Hepatocyte (in vitro differentiated cells): ENCODE measurements around the gene NAXD. TPM values are rescaled to one million over a fixed set of nuclear protein-coding genes. Genes with fewer than 3 reads are reported as not detected.
"Not testable (repeated sequence)": the region's sequence is repeated elsewhere in the genome, so short reads cannot be mapped to it uniquely, and the experiment has no call there.

ENCODE experiments used
- DNase-seq: peaks from one replicate; pipeline ENCODE4 v3.0.0-alpha.2; 2016; ENCODE audit warnings: low spot score
- H2AFZ ChIP-seq: fragments of 200-600 bp; sonication (generic); 2 replicates; pipeline ENCODE4 v1.6.0; 2016; ENCODE audit warnings: antibody characterized with exemption, mild to moderate bottlenecking
- H3K27ac ChIP-seq: fragments of 200-600 bp; sonication (generic); 2 replicates; pipeline ENCODE4 v1.5.1; 2016; ENCODE audit warnings: mild to moderate bottlenecking
- H3K27me3 ChIP-seq: fragments of 200-600 bp; sonication (generic); 2 replicates; pipeline ENCODE4 v1.6.1; 2016
- H3K36me3 ChIP-seq: fragments of 200-600 bp; sonication (generic); replicated peaks from 2 replicates; pipeline ENCODE4 v1.5.1; 2016; ENCODE audit warnings: low read depth; ENCODE audit not compliant: insufficient read depth
- H3K4me1 ChIP-seq: fragments of 200-600 bp; sonication (generic); 2 replicates; pipeline ENCODE4 v1.5.1; 2016; ENCODE audit warnings: mild to moderate bottlenecking, moderate library complexity; ENCODE audit not compliant: insufficient read depth
- H3K4me2 ChIP-seq: fragments of 200-600 bp; sonication (generic); 2 replicates; pipeline ENCODE4 v1.6.0; 2016
- H3K4me3 ChIP-seq: fragments of 200-600 bp; sonication (generic); 2 replicates; pipeline ENCODE4 v1.5.1; 2016; ENCODE audit warnings: mild to moderate bottlenecking
- H3K79me2 ChIP-seq: fragments of 200-600 bp; sonication (generic); 2 replicates; pipeline ENCODE4 v1.6.0; 2017; ENCODE audit warnings: mild to moderate bottlenecking
- H3K9me2 ChIP-seq: fragments of 200-600 bp; sonication (generic); replicated peaks from 2 replicates; pipeline ENCODE4 v1.6.0; 2017; ENCODE audit warnings: mild to moderate bottlenecking; ENCODE audit not compliant: insufficient read depth
- H3K9me3 ChIP-seq: fragments of 200-600 bp; sonication (generic); 2 replicates; pipeline ENCODE4 v1.5.1; 2016; ENCODE audit warnings: low read depth, mild to moderate bottlenecking
- H4K20me1 ChIP-seq: fragments of 200-600 bp; sonication (generic); 2 replicates; pipeline ENCODE4 v1.6.0; 2016; ENCODE audit warnings: mild to moderate bottlenecking; ENCODE audit not compliant: insufficient read depth, poor library complexity, severe bottlenecking
- EZH2 ChIP-seq: fragments of 200-600 bp; sonication (generic); IDR thresholded peaks from 2 replicates; pipeline ENCODE4 v1.6.1; 2016; ENCODE audit warnings: antibody characterized with exemption, mild to moderate bottlenecking, borderline replicate concordance
- EZH2phosphoT487 ChIP-seq: fragments of 200-600 bp; sonication (generic); IDR thresholded peaks from one replicate; pipeline ENCODE4 v1.6.1; 2018; ENCODE audit warnings: antibody characterized with exemption, mild to moderate bottlenecking, low read depth, moderate library complexity; ENCODE audit not compliant: unreplicated experiment, severe bottlenecking
- WGBS: methylation state at CpG from one replicate; pipeline ENCODE4 v1.1.6; 2016; ENCODE audit warnings: low lambda C conversion rate; ENCODE audit errors: missing lambda C conversion rate; 5-methylcytosine and 5-hydroxymethylcytosine counted together
- polyA plus RNA-seq: library from polyadenylated mRNA; unstranded; fragments of >200 nt; fragmentation: Nextera tagmentation; extraction: Ambion mirVana; gene quantifications from 2 replicates; pipeline ENCODE4 v1.2.1, GENCODE V29; 2016
- total RNA-seq: library from RNA; depleted of rRNA; stranded (reverse); fragments of >200 nt; gene quantifications from 2 replicates; pipeline ENCODE4 v1.2.3, GENCODE V29; 2014
- TF ChIP-seq, protein P1 (sequence below): fragments of 200-600 bp; sonication (generic); IDR thresholded peaks from 2 replicates; pipeline ENCODE4 v1.5.1; 2016; ENCODE audit warnings: antibody characterized with exemption, mild to moderate bottlenecking; ENCODE audit not compliant: poor library complexity

The NAXD gene
- total and polyA plus RNA-seq, 2 experiments from 2014 or later: 30.9 to 34.5 TPM

DNA sequence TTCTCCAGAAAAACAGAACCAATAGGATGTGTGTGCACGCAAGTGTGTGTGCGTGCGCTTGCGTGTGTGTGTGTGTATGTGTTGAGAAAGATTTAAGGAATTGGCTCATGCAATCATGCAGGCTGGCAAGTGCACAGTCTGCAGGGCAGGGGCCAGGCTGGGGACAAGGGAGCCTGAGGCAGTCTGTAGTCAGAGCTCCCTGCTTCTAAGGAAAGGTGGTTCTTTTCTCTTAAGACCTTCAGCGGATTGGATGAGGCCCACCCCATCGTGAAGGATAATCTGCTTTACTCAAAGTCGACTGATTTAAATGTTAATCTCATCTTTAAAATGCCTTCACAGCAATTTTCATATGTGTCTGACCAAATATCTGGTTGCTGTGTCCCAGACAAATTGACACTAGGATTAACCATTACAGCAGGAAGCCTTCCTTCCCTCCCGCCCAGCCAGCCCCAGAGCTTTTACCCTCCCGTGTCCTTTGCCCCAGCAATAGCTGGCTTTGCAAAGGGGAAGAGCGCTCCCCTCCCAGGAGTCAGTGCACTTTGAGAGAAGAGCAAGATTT is 15.0 kb upstream of the NAXD start:
- H3K4me2 ChIP-seq: peak overlapping the region; percentile 61
- H3K36me3 ChIP-seq: no peaks in the 10 kb centered on the region
- H2AFZ ChIP-seq: peak overlapping the region; percentile 26
- no peaks in the 10 kb centered on the region for H4K20me1 ChIP-seq
- H3K27ac ChIP-seq: peak overlapping the region; percentile 34
- H3K79me2 ChIP-seq: no peaks in the 10 kb centered on the region
- TF ChIP-seq, protein P1, sequence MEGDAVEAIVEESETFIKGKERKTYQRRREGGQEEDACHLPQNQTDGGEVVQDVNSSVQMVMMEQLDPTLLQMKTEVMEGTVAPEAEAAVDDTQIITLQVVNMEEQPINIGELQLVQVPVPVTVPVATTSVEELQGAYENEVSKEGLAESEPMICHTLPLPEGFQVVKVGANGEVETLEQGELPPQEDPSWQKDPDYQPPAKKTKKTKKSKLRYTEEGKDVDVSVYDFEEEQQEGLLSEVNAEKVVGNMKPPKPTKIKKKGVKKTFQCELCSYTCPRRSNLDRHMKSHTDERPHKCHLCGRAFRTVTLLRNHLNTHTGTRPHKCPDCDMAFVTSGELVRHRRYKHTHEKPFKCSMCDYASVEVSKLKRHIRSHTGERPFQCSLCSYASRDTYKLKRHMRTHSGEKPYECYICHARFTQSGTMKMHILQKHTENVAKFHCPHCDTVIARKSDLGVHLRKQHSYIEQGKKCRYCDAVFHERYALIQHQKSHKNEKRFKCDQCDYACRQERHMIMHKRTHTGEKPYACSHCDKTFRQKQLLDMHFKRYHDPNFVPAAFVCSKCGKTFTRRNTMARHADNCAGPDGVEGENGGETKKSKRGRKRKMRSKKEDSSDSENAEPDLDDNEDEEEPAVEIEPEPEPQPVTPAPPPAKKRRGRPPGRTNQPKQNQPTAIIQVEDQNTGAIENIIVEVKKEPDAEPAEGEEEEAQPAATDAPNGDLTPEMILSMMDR: no peak
- TF ChIP-seq EZH2phosphoT487 (no peak), EZH2 (no peak)
- H3K4me1 ChIP-seq: peaks cover 18% of the 10 kb centered on the region
- no peaks in the 10 kb centered on the region for H3K9me3 ChIP-seq
- H3K27me3 ChIP-seq: no peaks in the 10 kb centered on the region
- H3K9me2 ChIP-seq: no peaks in the 10 kb centered on the region
- WGBS: 59% methylated on average over 10 of the region's 10 CpGs
- no peak overlapping the region for H3K4me3 ChIP-seq
- DNase-seq: no peak

DNA sequence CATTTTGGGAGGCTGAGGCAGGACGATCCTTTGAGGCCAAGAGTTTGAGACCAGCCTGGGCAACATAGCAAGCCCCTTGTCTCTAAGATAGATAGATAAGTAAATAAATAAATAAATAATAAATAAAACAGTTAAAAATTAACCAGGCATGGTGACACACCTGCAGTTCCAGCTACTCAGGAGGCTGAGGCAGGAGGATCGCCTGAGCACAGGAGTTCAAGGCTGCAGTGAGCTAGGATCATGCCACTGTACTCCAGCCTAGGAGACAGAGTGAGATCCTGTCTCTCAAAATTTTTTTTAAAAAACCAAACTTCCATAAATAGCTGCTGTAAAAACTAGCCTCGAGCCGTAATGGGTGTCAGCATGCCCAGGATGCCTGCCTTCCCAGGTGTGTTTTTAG is 14.4 kb upstream of the NAXD start:
- Histone ChIP-seq H3K4me1 (peaks cover 18% of the 10 kb centered on the region), H3K4me2 (peak overlapping the region; percentile 61), H3K9me3 (no peaks in the 10 kb centered on the region), H3K4me3 (no peak overlapping the region), H4K20me1 (no peaks in the 10 kb centered on the region), H3K9me2 (no peaks in the 10 kb centered on the region), H3K27me3 (no peaks in the 10 kb centered on the region), H3K79me2 (no peaks in the 10 kb centered on the region), H2AFZ (peak overlapping the region; percentile 26), H3K27ac (peak overlapping the region; percentile 34), H3K36me3 (no peaks in the 10 kb centered on the region)
- 85% methylated on average over 4 of the region's 4 CpGs for WGBS
- TF ChIP-seq EZH2 (no peak), EZH2phosphoT487 (no peak)
- TF ChIP-seq, protein P1: no peak
- DNase-seq: no peak

DNA sequence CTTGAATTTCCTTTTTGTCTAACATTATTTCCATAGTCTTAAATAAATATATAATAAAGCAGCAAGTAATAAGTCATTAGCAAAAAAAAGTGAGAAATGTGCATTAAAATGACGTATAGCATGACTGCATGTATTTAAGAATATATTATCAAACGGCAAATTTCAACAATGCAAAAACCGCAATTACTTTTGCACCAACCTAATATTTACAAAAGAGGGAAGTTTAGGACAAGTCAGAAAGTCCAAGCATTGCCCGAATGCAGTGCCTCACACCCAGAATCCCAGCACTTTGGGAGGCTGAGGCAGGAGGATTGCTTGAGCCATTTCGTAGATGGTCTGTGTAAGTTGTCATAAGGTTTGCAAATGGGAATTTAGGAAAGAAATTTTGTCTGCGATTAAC is 10.2 kb upstream of the NAXD start:
- WGBS: 97% methylated on average over 6 of the region's 6 CpGs
- peaks cover 18% of the 10 kb centered on the region for H3K4me1 ChIP-seq
- no peak overlapping the region for H3K4me3 ChIP-seq
- no peaks in the 10 kb centered on the region for H3K27me3 ChIP-seq
- no peaks in the 10 kb centered on the region for H3K36me3 ChIP-seq
- no peak for DNase-seq
- TF ChIP-seq, protein P1: no peak
- TF ChIP-seq EZH2phosphoT487 (no peak), EZH2 (no peak)
- H4K20me1 ChIP-seq: no peaks in the 10 kb centered on the region
- no peaks in the 10 kb centered on the region for H3K9me2 ChIP-seq
- H2AFZ ChIP-seq: no peak overlapping the region
- H3K27ac ChIP-seq: no peak overlapping the region
- no peaks in the 10 kb centered on the region for H3K79me2 ChIP-seq
- H3K4me2 ChIP-seq: no peak overlapping the region
- H3K9me3 ChIP-seq: no peaks in the 10 kb centered on the region

DNA sequence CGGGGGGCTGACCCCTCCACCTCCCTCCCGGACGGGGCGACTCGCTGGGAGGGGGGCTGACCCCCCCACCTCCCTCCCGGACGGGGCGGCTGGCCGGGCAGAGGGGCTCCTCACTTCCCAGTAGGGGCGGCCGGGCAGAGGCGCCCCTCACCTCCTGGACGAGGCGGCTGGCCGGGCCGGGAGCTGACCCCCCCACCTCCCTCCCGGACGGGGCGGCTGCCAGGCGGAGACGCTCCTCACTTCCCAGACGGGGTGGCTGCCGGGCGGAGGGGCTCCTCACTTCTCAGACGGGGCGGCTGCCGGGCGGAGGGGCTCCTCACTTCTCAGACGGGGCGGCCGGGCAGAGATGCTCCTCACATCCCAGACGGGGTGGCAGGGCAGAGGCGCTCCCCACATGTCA is 9.1 kb upstream of the NAXD start:
- H3K4me1 ChIP-seq, H3K27ac ChIP-seq, H4K20me1 ChIP-seq, H3K79me2 ChIP-seq, H3K4me2 ChIP-seq, H3K27me3 ChIP-seq, H3K36me3 ChIP-seq, H3K9me3 ChIP-seq, H2AFZ ChIP-seq, H3K4me3 ChIP-seq, H3K9me2 ChIP-seq, DNase-seq: not testable (repeated sequence)
- WGBS: 100% methylated on average over 8 of the region's 33 CpGs
